Breast epithelium (tissue), 4 donors: ENCODE data around the gene NRL. TPM values are rescaled to one million over a fixed set of nuclear protein-coding genes. Genes with fewer than 3 reads are reported as not detected.

Experiments used
- DNase-seq, 2 donors: peaks; one replicate each; pipeline ENCODE4 v3.0.0-alpha.2; 2019; ENCODE audit warnings: low spot score in 2 of 2
- H3K27ac ChIP-seq, 2 donors: fragments of 200-600 bp; sonication (generic) in 1 of 2; one replicate each; pipeline ENCODE4 v1.5.1; 2016 to 2019; ENCODE audit warnings: mild to moderate bottlenecking in 1 of 2
- H3K27me3 ChIP-seq, 2 donors: fragments of 200-600 bp; sonication (generic) in 1 of 2; one replicate each; pipeline versions ENCODE4 v1.5.1 to v1.6.0; 2017 to 2019; ENCODE audit warnings: control low read depth in 1 of 2, mild to moderate bottlenecking in 1 of 2
- H3K36me3 ChIP-seq: fragments of 200-600 bp; one replicate; pipeline ENCODE4 v1.5.1; 2019
- H3K4me1 ChIP-seq, 2 donors: fragments of 200-600 bp; sonication (generic); one replicate each; pipeline ENCODE4 v1.5.1; 2016 to 2019; ENCODE audit warnings: control low read depth in 1 of 2
- H3K4me3 ChIP-seq, 3 donors: fragments of 200-600 bp; sonication (generic); 1 replicate in 2 of 3; 2 replicates in 1 of 3; pipeline ENCODE4 v1.5.1; 2016 to 2019; ENCODE audit warnings: mild to moderate bottlenecking in 3 of 3, moderate library complexity in 2 of 3
- H3K9me3 ChIP-seq, 2 donors: fragments of 200-600 bp; sonication (generic) in 1 of 2; one replicate each; pipeline ENCODE4 v1.5.1; 2016 to 2019; ENCODE audit warnings: control low read depth in 1 of 2
- CTCF ChIP-seq, 3 donors: fragments of 450-650 bp; IDR thresholded peaks; one replicate each; pipeline ENCODE4 v1.5.1; 2016 to 2017; ENCODE audit warnings: antibody characterized with exemption in 3 of 3, mild to moderate bottlenecking in 3 of 3, moderate library complexity in 3 of 3
- POLR2A ChIP-seq: fragments of 450-650 bp; IDR thresholded peaks from one replicate; pipeline ENCODE4 v1.6.1; 2016; ENCODE audit warnings: antibody characterized with exemption, mild to moderate bottlenecking, moderate library complexity
- POLR2AphosphoS5 ChIP-seq, 3 donors: sonication (generic); formaldehyde crosslinking; IDR thresholded peaks; one replicate each; pipeline ENCODE4 v1.6.1; 2017; ENCODE audit warnings: antibody characterized with exemption in 3 of 3
- intact Hi-C: fragments of 100-400 bp; cut with DNase I; formaldehyde crosslinking; loops from one replicate; pipeline ENCODE4 v1.15.1; 2023; ENCODE audit warnings: low total_unique reads
- total RNA-seq, 3 donors: library from RNA; depleted of rRNA; stranded (reverse); fragments of >200 nt; gene quantifications; one replicate each; pipeline ENCODE4 v1.1.0, GENCODE V29; 2016

NRL gene
- total RNA-seq, 3 donors from 2014 or later: 2.1 to 5.6 (median 2.5) TPM

- Histone ChIP-seq H3K36me3 (peaks cover 11% of the 10 kb centered on the region), H3K9me3 (no peaks in the 10 kb centered on the region), H3K27ac (no peak overlapping the region), H3K4me3 (no peak overlapping the region), H3K4me1 (peaks cover 0 to 4% of the 10 kb centered on the region in 2 donors), H3K27me3 (no peaks in the 10 kb centered on the region)
- no peak for DNase-seq
- intact Hi-C loops: no loop called here
- TF ChIP-seq CTCF (IDR thresholded peaks at IDR 0.05) (no peak), POLR2A (no peak)
These were observed 36.2 kb upstream of the NRL start for GRCh38 chr14:24150993-24151392.

GRCh38 chr14:24150567-24150966, 35.8 kb upstream of the NRL start:
- intact Hi-C loops: no loop called here
- H3K4me3 ChIP-seq: no peak overlapping the region
- peaks cover 4% of the 10 kb centered on the region in 2 donors for H3K4me1 ChIP-seq
- H3K27me3 ChIP-seq: no peaks in the 10 kb centered on the region
- DNase-seq: no peak
- H3K36me3 ChIP-seq: peaks cover 11% of the 10 kb centered on the region
- H3K9me3 ChIP-seq: no peaks in the 10 kb centered on the region
- H3K27ac ChIP-seq: no peak overlapping the region
- no peak for TF ChIP-seq POLR2AphosphoS5 (IDR thresholded peaks at IDR 0.05)
- TF ChIP-seq POLR2A: no peak
- TF ChIP-seq CTCF (IDR thresholded peaks at IDR 0.05): no peak

- DNase-seq: no peak
These were observed 35.3 kb upstream of the NRL start for GRCh38 chr14:24150061-24150460.

GRCh38 chr14:24149302-24149969, 34.7 kb upstream of the NRL start:
- intact Hi-C loops: no loop called here
- Histone ChIP-seq H3K4me3 (no peak overlapping the region), H3K9me3 (no peaks in the 10 kb centered on the region), H3K27me3 (no peaks in the 10 kb centered on the region), H3K36me3 (peaks cover 11% of the 10 kb centered on the region), H3K27ac (no peak overlapping the region), H3K4me1 (peaks cover 4 to 9% of the 10 kb centered on the region in 2 donors)
- DNase-seq: no peak
- TF ChIP-seq POLR2A (no peak), POLR2AphosphoS5 (IDR thresholded peaks at IDR 0.05) (no peak), CTCF (IDR thresholded peaks at IDR 0.05) (no peak)

More at GRCh38 chr14:24150061-24150460, 35.3 kb upstream of the NRL start:
- TF ChIP-seq POLR2AphosphoS5 (IDR thresholded peaks at IDR 0.05) (no peak), POLR2A (no peak), CTCF (IDR thresholded peaks at IDR 0.05) (no peak)
- peaks cover 4 to 9% of the 10 kb centered on the region in 2 donors for H3K4me1 ChIP-seq
- H3K4me3 ChIP-seq: no peak overlapping the region
- intact Hi-C loops: no loop called here
- no peak overlapping the region for H3K27ac ChIP-seq
- H3K36me3 ChIP-seq: peaks cover 11% of the 10 kb centered on the region
- no peaks in the 10 kb centered on the region for H3K9me3 ChIP-seq
- no peaks in the 10 kb centered on the region for H3K27me3 ChIP-seq

GRCh38 chr14:24147761-24148428, 33.1 kb upstream of the NRL start:
- intact Hi-C loops: no loop called here
- H3K4me3 ChIP-seq: peak overlapping the region; percentile 87 to 95 (median 94)
- DNase-seq: no peak
- H3K36me3 ChIP-seq: peaks cover 11% of the 10 kb centered on the region
- no peaks in the 10 kb centered on the region for H3K9me3 ChIP-seq
- no peak for TF ChIP-seq CTCF (IDR thresholded peaks at IDR 0.05)
- no peak for TF ChIP-seq POLR2A
- TF ChIP-seq POLR2AphosphoS5 (IDR thresholded peaks at IDR 0.05): no peak
- peak overlapping the region; percentile 86 to 94 for H3K27ac ChIP-seq
- H3K4me1 ChIP-seq: peaks cover 4 to 9% of the 10 kb centered on the region in 2 donors
- H3K27me3 ChIP-seq: no peaks in the 10 kb centered on the region
